Calu3 (cell line): Measurements from ENCODE around the gene LMF1. TPM values are rescaled to one million over a fixed set of nuclear protein-coding genes. Genes with fewer than 3 reads are reported as not detected.

ENCODE experiments used
- BruUV-seq: library from RNA; stranded (reverse); fragments of 400-500 nt; replicated peaks from 2 replicates; lab custom pipeline; 2021; lab: Mats Ljungman, UMichigan
- CTCF ChIA-PET: fragments of 300-600 bp; sonication (Branson Sonifier 250); formaldehyde crosslinking; loops from one replicate; lab custom pipeline; 2022; ENCODE audit warnings: antibody characterized with exemption; lab: Charles Lee
- DNase-seq: peaks from one replicate; pipeline ENCODE4 v3.0.0; 2022
- H3K27ac Mint-ChIP-seq: one replicate; pipeline ENCODE4 v1.8.0; 2022; ENCODE audit warnings: mixed read lengths; ENCODE audit not compliant: unreplicated experiment
- H3K27me3 Mint-ChIP-seq: one replicate; pipeline ENCODE4 v1.8.0; 2022; ENCODE audit warnings: mixed read lengths; ENCODE audit not compliant: unreplicated experiment
- H3K36me3 Mint-ChIP-seq: one replicate; pipeline ENCODE4 v1.8.0; 2022; ENCODE audit warnings: mild to moderate bottlenecking, moderate library complexity, mixed read lengths; ENCODE audit not compliant: insufficient read depth, unreplicated experiment
- H3K4me1 Mint-ChIP-seq: one replicate; pipeline ENCODE4 v1.8.0; 2022; ENCODE audit warnings: mild to moderate bottlenecking, low read depth, mixed read lengths; ENCODE audit not compliant: unreplicated experiment
- H3K4me3 Mint-ChIP-seq: one replicate; pipeline ENCODE4 v1.8.0; 2022; ENCODE audit warnings: mild to moderate bottlenecking, low read depth, moderate library complexity, mixed read lengths; ENCODE audit not compliant: unreplicated experiment
- H3K9me3 Mint-ChIP-seq: one replicate; pipeline ENCODE4 v1.8.0; 2022; ENCODE audit warnings: low read depth, mixed read lengths; ENCODE audit not compliant: unreplicated experiment
- intact Hi-C: fragments of 100-400 bp; cut with micrococcal nuclease; formaldehyde crosslinking; loops from one replicate; pipeline ENCODE4 v1.10.0; 2022; ENCODE audit not compliant: unreplicated experiment
- total RNA-seq: library from RNA; stranded (reverse); gene quantifications from 2 replicates; pipeline ENCODE4 v1.2.3, GENCODE V29; 2022
- TF ChIP-seq, protein P1 (sequence below): fragments of 200-600 bp; IDR thresholded peaks from one replicate; pipeline ENCODE4 v1.8.0; 2022; ENCODE audit warnings: antibody characterized with exemption; ENCODE audit not compliant: unreplicated experiment

The LMF1 gene
- total RNA-seq, 1 experiment from 2014 or later, result 31.9 TPM

- no peak overlapping the region for H3K27ac Mint-ChIP-seq
- CTCF ChIA-PET, result no interaction called here
- H3K36me3 Mint-ChIP-seq, result peaks cover 5% of the 10 kb centered on the region
- no peaks in the 10 kb centered on the region for H3K9me3 Mint-ChIP-seq
- no peaks in the 10 kb centered on the region for H3K4me1 Mint-ChIP-seq
- intact Hi-C loops, result no loop called here
- peaks cover 66% of the 10 kb centered on the region for H3K27me3 Mint-ChIP-seq
- no TSS peak for BruUV-seq
- TF ChIP-seq, protein P1, sequence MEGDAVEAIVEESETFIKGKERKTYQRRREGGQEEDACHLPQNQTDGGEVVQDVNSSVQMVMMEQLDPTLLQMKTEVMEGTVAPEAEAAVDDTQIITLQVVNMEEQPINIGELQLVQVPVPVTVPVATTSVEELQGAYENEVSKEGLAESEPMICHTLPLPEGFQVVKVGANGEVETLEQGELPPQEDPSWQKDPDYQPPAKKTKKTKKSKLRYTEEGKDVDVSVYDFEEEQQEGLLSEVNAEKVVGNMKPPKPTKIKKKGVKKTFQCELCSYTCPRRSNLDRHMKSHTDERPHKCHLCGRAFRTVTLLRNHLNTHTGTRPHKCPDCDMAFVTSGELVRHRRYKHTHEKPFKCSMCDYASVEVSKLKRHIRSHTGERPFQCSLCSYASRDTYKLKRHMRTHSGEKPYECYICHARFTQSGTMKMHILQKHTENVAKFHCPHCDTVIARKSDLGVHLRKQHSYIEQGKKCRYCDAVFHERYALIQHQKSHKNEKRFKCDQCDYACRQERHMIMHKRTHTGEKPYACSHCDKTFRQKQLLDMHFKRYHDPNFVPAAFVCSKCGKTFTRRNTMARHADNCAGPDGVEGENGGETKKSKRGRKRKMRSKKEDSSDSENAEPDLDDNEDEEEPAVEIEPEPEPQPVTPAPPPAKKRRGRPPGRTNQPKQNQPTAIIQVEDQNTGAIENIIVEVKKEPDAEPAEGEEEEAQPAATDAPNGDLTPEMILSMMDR, result no peak
- DNase-seq, result no peak
- H3K4me3 Mint-ChIP-seq, result no peak overlapping the region
Observed at GRCh38 chr16:836221-836620, 134.6 kb downstream of the LMF1 start.

GRCh38 chr16:835373-835772 is 135.4 kb downstream of the LMF1 start:
- Mint-ChIP-seq H3K27me3 (peaks cover 64% of the 10 kb centered on the region), H3K9me3 (no peaks in the 10 kb centered on the region), H3K4me1 (no peaks in the 10 kb centered on the region), H3K4me3 (no peak overlapping the region), H3K36me3 (peaks cover 5% of the 10 kb centered on the region), H3K27ac (no peak overlapping the region)
- no TSS peak for BruUV-seq
- CTCF ChIA-PET, result no interaction called here
- no peak for DNase-seq
- TF ChIP-seq, protein P1, result no peak
- intact Hi-C loops, result no loop called here

- TF ChIP-seq, protein P1, result no peak
- no peak overlapping the region for H3K4me3 Mint-ChIP-seq
- no peaks in the 10 kb centered on the region for H3K4me1 Mint-ChIP-seq
- DNase-seq, result no peak
- H3K9me3 Mint-ChIP-seq, result no peaks in the 10 kb centered on the region
- intact Hi-C loops, result no loop called here
- CTCF ChIA-PET, result interaction anchor here (0.7 kb wide), 1 partner anchor 7 kb away, joined by 3 read pairs; no protein-coding TSS in a partner anchor
- peaks cover 5% of the 10 kb centered on the region for H3K36me3 Mint-ChIP-seq
- H3K27ac Mint-ChIP-seq, result no peak overlapping the region
- BruUV-seq, result no TSS peak
- peaks cover 63% of the 10 kb centered on the region for H3K27me3 Mint-ChIP-seq
Observed at GRCh38 chr16:833411-833810, 137.4 kb downstream of the LMF1 start.

DNA sequence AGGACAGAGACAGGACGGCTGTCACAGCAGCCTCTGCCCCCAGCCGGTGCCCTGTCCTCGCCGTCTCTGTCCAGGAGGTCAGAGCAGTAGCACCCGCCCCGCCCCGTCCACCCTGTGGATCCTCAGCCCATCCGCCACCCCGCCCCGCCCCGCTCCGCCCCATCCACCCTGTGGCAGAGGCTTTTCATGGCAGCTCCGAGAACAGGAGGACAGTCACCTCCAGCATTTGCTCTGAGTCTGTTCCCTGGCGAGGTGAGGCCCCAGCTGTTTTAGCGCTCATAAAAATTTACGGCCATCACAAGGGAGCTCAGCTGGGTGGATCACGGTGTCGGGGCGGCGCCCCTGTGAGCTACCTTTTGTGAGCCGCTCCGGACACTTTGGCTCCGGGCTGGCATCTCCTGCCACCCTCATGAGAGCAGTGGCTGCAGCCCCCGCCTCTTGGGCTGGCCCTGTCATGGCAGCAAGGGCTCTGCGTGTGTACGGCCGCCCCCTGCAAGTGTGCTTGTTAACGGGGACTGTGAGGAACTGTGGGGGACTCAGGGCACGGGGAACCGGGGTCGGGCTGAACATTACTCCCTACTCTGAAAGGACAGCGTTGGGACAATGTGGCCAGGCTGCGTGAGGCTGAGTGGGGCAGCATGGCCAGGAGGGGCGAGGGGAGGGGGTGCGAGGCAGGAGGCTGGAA is 138.0 kb downstream of the LMF1 start:
- no TSS peak for BruUV-seq
- CTCF ChIA-PET, result interaction anchor here (0.7 kb wide), 1 partner anchor 8 kb away, joined by 3 read pairs; no protein-coding TSS in a partner anchor
- intact Hi-C loops, result no loop called here
- TF ChIP-seq, protein P1, result no peak
- H3K27ac Mint-ChIP-seq, result no peak overlapping the region
- no peak for DNase-seq
- H3K9me3 Mint-ChIP-seq, result no peaks in the 10 kb centered on the region
- no peaks in the 10 kb centered on the region for H3K4me1 Mint-ChIP-seq
- H3K27me3 Mint-ChIP-seq, result peaks cover 64% of the 10 kb centered on the region
- peaks cover 5% of the 10 kb centered on the region for H3K36me3 Mint-ChIP-seq
- H3K4me3 Mint-ChIP-seq, result no peak overlapping the region
